GM12873 (cell line): Measurements from ENCODE around the gene PLA2G5.

Source experiments
- CTCF ChIP-seq: IDR thresholded peaks from 2 replicates; pipeline ENCODE4 v1.5.1; 2012; ENCODE audit warnings: low read depth, mild to moderate bottlenecking, moderate library complexity, low read length, control low read depth; ENCODE audit not compliant: insufficient read depth; ENCODE audit errors: missing control alignments

PLA2G5 gene

DNA sequence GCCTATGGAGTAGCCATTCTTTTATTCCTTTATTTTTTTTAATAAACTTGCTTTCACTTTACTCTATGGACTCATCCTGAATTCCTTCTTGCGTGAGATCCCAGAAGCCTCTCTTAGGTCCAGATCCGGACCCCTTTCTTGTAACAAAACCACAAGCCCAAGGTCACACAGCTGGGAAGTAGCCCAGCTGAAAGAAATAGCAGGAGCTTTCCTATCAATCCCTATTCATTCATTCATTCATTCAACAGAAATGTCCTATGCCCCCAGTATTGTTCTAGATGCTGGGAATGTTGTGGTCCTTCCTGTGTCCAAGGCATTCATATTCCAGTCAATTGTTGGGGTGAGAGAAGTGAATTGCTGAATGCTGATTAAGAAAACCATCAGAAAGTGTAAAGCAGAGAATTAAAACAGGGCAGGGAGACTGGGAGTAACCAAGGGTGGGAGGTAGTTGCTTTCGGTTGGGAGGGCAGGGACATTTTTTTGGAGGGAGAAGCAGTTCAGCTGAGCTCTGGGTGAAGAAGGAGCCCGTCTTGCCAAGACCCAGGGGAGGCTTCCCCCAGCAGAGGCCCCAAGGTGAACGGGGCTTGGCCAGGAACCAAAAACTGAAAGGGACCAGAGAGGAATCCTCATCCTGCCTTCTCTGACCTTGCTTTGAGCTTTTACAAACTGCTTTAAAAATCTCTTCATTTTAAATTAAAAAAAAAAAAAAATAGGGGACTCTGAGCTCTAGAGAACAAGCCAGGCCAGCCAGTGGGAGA lies 38.6 kb downstream of the PLA2G5 start:
- no peak for TF ChIP-seq CTCF

DNA sequence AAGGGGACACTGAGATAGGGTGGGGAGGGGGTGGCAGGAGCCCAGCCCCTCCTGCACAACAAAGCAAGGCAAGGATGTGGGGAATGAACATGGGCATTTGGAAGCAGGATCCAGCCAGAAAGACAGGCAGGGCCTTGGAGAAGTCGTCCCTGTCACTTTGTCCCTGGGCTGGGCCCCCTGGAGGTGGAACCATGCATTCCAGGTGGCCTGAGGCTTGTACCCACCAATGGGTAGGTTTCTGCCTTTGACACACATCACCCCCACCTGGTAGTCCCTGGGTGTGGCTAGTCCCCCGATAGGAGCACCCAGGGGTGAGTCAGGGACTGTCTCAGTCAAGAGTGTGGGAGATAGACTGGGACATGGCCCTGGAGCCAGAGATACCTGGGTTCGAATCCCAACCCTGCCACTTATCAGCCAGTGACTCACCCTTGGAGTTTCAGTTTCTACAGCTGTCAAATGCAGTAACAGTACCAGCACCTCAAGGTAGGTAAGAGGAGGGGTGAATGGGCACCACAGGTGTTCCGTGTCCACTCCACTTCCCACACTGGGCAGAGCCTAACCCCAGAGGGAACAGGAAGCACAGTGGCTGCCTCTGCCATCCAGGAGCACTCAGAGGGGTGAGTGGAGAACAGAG lies 39.3 kb downstream of the PLA2G5 start:
- TF ChIP-seq CTCF, result peak; percentile 38

DNA sequence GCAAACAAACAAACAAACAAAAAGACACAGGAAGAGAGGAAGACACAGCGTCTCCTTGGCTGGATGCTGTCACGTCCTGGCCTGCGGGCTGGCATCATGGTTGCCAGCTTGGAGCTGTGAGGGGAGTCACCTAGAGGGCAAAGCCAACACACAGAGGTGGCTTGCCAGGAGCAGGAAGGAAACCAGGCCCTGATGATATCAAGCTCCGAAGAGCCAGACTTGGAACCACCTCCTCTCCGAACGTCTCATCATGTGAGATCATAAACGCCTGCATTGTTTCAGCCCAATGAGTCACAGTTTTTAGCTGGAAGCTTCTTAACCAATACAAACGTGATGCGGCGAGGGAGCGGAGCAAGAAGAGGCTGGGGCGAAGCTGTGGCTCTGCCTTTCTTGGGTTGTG lies 40.7 kb downstream of the PLA2G5 start:
- no peak for TF ChIP-seq CTCF

DNA sequence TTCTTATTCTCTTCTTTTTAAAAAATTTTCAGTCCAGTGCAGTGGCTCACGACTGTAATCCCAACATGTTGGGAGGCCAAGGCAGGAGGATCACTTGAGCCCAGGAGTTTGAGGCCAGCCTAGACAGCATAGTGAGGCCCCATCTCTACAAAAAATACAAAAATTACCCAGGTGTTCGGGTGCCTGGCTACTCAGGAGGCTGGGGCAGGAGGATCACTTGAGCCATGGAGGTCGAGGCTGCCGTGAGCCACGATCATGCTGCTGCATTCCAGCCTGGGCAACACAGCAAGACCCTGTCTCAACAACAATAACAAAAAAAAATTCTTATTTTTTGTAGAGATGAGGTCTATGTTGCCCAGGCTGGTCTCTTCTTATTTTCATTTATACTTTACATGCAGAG lies 41.5 kb downstream of the PLA2G5 start:
- no peak for TF ChIP-seq CTCF

DNA sequence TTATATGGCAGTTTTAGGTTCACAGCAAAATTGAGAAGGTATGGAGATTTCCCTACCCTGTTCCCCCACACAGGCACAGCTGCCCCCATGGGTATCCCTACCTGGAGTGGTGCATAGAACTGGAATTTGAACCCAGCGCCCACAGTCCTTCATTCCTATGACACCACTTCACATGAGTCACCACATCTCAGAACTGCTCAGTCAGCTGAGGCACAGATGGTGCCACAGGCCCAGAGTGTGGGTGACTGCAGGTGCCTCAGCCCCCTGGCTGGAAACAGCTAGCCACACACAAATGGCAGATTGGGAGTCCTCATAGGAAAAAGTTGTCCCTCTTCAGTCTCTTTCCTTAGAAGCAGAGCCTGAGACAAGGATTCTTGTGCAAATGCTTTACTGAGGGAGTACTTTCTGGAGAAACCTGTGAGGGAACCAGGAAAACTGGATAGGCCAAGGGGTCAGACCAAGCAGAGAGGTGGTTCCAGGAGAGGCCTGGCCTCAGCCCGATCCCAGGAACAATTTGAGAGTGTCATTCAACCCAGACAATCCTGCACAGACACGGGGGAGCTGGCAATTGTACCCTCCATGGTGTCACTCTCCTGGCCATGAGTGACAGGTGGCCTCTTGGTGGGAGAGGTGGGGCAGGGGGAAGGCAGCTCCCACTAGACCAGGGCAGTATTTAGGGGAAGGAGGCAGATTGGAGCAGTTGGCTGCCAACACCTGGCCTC lies 42.4 kb downstream of the PLA2G5 start:
- no peak for TF ChIP-seq CTCF

GRCh38 chr1:20114021-20114648 lies 44.1 kb downstream of the PLA2G5 start:
- no peak for TF ChIP-seq CTCF

DNA sequence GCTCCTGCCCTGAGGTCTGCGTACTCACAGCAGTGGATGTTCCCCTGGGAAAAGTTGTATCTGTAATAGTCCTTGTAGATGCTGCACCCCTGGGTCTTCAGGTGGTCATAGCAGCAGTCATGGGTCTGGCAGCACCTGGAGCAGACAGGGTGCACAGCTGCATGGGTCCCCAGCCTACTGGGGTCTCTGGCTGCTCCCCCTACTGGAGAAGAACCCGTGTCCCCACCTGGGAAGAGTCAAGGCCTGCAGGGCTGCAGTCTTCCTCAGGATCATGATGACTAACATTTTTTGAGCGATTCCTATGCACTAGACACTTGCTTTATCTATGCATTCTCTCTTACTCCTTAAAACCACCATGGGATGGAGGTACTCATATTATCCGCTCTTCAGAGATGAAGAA lies 45.5 kb downstream of the PLA2G5 start:
- TF ChIP-seq CTCF, result no peak
